Suppressor macrophage treated with lipopolysaccharide for 4 hours (primary cell): ENCODE measurements around the gene SPATC1L.

ENCODE experiments used
- DNase-seq: peaks from one replicate; pipeline ENCODE4 v3.0.0-alpha.2; 2020

SPATC1L gene

GRCh38 chr21:46129846-46130651 is 54.2 kb downstream of the SPATC1L start:
- no peak for DNase-seq

DNA sequence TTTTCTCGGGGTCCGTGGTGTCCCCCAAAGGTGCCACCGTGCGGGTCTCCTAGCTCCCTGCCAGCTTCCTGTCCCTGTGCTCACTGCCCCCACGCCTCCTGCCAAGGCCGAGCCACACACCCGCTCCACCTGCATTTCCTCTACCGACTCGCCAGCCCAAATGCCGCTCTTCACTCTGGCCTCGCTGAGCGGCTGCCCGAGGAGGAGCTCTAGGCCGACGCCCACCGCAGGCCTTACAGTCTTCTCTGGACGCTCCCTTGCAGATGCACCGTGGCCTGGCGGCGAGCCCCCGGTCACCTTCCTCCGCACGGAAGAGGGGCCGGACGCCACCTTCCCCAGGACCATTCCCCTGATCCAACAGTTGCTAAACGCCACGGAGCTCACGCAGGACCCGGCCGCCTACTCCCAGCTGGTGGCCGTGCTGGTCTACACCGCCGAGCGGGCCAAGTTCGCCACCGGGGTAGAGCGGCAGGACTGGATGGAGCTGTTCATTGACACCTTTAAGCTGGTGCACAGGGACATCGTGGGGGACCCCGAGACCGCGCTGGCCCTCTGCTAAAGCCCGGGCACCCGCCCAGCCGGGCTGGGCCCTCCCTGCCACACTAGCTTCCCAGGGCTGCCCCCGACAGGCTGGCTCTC is 55.2 kb downstream of the SPATC1L start:
- no peak for DNase-seq

DNA sequence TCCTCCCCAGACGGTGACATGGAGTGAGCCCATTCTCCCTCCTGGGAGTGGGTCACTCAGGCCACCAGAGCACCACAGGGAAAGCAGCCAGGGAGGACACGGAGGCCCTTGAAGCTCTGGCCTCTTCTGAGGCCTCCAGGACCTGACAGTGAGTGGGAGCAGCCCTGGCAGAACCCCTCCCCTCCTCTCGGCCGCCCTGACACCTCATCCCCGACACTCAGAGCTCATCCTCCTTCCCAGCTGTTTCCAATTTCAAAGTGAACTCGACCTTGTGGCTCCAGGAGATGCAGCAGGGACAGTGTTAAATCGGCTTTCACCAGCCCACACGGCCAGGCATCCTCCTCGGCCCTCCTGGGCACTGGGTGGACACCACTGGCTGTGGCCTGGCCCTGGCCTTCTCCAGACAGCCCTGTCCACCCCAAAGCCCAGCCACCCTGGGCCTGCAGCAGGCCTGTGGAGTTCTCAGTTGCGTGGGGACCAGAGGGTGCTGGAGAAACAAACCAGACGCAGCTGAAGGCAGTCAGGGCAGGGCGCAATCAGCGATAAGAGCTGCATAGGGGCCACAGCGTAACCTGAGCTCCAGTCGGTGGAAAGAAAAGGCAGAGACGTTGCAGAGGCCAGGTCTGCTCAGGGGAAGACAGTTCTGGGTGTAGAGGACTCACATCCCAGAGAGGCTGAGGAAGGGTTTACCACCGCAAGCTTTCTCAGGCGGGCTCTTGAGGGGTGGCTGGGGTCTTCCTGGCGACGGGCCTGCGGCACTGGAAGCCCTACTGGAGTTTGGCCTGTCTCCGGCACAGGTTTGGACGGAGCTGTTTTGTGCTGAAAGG is 55.9 kb downstream of the SPATC1L start:
- no peak for DNase-seq

DNA sequence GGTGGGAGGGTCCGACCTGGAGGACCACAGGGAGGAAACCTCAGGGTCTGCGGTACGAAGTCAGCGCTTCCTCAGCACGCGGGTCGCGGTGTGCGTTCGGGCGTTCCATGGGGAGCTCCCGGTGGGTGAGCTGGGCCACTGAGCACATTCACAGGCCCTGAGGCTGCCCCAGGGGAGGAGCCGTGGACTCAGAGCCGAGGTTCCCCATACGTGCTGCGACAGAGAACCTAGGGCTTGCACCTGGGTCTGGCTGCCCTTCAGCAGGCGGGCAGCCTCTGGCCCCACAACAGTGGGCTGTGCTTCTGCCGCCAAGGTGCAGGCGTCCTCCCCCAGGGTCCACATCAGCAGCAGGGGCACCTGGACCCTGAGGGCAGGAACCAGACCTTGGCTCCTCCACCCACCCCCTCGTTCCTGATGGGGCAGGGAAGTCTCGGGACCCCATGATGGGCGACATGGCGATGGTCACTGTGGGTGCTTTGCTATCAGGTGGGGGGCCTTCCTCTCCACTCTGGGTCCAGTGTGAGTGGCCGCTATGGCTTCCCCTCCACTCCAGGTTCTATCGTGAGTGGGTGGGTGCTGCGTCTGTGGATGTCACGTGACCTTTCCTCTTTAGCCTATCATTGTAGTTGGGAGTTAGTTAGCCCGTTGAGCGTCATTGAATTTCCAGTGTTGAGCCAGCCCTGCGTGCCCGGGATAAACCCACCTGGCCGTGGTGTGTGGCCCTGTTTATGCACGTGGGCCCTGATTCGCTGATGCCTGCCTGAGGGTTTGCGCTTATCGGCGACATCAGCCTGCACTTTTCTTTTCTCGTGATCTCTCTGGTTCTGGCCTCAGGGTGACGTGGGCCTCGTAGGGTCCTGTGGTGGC is 56.8 kb downstream of the SPATC1L start:
- no peak for DNase-seq

- no peak for DNase-seq
Observed at GRCh38 chr21:46126309-46127238, 57.7 kb downstream of the SPATC1L start.

DNA sequence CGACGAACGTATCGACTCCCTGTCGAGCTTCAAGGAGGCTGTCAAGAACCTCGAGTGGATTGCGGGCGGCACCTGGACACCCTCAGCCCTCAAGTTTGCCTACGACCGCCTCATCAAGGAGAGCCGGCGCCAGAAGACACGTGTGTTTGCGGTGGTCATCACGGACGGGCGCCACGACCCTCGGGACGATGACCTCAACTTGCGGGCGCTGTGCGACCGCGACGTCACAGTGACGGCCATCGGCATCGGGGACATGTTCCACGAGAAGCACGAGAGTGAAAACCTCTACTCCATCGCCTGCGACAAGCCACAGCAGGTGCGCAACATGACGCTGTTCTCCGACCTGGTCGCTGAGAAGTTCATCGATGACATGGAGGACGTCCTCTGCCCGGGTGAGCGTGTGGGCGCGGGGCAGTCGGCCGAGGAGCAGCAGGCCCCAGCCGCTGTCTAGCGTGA is 58.4 kb downstream of the SPATC1L start:
- no peak for DNase-seq

- DNase-seq = no peak
Observed at GRCh38 chr21:46124926-46125845, 59.1 kb downstream of the SPATC1L start.

DNA sequence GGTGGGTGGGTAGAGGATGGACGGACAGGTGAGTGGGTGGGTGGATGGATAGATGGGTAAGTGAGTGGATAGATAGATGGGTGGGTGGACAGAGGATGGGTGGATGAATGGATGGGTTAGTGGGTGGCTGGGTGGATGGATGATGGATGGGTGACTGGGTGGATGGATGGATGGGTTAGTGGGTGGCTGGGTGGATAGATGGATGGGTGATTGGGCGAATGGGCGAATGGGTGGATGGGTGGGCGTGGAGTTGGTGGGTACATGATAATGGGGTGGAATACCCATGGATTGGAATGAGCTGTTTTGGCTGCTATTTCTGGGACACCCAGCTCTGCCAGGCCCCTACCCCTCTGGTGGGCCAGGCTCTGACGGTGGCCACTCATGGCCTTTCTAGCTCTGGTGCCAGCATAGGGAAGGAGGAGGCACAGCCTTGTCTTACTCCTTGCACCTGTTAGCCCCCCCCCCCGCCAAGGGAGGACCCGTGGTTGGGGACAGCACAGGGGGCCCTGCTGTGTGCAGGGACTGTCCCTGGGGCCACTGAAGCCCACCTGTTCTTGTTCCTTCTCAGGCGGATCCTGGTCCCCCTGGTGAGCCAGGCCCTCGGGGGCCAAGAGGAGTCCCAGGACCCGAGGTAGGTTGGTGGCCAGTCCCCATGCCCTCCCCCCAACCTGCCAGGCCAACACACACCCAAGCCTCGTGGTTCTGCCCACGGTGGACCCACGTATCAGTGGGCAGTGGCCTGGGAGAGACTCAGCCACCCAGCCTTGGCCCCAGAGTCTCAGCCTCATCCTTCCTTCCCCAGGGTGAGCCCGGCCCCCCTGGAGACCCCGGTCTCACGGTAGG is 60.0 kb downstream of the SPATC1L start:
- DNase-seq = no peak

DNA sequence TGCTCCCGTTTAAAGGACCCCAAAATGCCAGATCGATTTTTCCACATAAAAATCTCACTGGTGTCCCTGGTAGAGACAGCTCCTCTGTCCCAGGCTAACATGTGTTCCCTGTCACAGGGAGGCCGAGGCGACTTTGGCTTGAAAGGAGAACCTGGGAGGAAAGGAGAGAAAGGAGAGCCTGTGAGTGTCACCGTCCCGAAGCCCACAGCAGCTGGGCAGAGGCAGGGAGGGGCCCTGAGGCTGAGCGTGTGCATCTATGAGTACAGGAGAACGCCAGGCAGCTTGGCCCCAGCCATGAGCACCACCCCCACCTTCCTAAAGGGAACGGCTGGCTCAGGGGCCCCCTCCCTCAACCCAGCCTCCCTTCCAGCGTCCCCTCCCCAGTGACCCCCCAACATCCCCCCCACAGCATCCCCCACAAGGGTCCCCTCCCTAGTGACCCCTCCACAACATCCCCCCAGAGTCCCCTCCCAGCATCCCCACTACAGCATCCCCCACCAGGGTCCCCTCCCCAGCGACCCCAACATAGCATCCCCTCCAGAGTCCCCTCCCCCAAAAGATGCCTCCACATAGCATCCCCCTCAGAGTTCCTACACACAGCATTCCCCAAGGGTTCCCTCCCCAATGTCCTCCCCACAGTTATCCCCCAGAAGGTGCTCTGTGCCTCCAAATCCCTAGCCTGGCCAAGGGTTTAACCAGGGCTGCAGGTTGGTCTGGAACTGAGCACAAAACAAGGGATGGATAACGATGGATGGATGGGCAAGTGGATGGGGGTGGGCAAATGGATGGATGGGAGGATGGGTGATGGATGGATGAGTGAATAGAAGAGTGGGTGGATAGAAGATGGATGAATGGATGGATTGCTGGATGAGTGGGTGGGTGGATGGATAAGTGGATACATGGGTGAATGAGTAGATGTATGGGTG is 61.2 kb downstream of the SPATC1L start:
- DNase-seq = no peak

DNA sequence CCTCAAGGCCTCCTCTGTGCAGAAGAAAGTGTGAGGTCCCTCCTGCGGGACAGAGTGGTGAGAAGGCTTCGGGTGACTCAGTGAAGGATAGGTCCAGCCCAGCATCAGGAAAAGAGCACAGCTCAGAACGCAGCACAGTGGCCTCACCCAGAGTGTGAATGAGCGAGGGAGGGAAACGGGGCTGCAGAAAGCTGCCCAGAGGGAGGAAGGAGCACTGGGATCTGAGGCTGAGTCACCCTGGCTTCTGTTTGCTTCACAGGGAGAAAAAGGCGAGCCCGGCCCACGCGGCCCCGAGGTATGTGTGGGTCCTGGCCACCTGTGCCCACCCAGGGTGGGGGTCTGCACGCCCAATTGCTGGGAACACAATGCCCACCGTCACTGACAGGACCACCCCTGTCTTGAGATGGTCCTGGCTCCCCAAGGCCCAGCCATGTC is 62.0 kb downstream of the SPATC1L start:
- DNase-seq = no peak

- DNase-seq = no peak
Observed at GRCh38 chr21:46121286-46122221, 62.7 kb downstream of the SPATC1L start.

GRCh38 chr21:46120301-46121285 is 63.7 kb downstream of the SPATC1L start:
- DNase-seq = no peak

DNA sequence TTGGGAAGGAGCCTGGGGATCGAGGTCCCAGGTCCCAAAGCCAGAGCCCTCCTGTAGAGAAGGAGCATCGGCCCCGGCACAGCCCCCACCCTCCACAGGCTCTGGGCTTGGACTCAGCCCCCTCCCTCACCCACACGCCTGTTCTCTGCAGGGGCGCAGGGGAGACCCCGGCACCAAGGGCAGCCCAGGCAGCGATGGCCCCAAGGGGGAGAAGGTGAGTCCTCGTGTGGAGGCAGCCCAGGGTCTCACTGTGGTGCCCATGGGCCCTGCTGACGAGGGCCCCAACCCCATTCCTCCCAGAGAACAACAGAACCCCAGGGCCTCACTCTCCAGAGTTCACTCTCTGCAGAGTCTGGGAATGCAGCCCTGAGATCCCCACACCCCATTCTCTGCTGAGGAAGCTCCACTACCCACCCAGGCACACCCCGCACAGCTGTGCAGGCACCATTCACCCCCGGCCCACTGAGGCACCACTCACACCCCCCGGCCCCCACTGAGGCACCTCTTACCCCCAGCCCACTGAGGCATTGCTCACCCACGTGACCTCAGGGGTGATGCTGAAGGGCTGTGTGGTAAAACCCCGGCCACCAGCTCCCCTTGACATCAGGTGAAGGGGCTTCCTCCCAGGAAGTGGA is 64.5 kb downstream of the SPATC1L start:
- no peak for DNase-seq

GRCh38 chr21:46119144-46119636 is 65.1 kb downstream of the SPATC1L start:
- DNase-seq = no peak
